CD8-positive, alpha-beta memory T cell (primary cell): ENCODE results near the gene RERE. TPM values are rescaled to one million over a fixed set of nuclear protein-coding genes. Genes with fewer than 3 reads are reported as not detected.

Source experiments
- CTCF ChIA-PET: fragments of 350-600 bp; sonication (Branson Sonifier 250); formaldehyde crosslinking; loops from one replicate; lab custom pipeline; 2021; ENCODE audit warnings: antibody characterized with exemption; lab: Charles Lee
- POLR2A ChIA-PET: fragments of 350-600 bp; sonication (Branson Sonifier 250); formaldehyde crosslinking; loops from one replicate; lab custom pipeline; 2021; ENCODE audit warnings: antibody characterized with exemption; lab: Charles Lee
- DNase-seq, 5 donors: peaks; one replicate each; pipeline versions ENCODE4 v3.0.0 to v3.0.0-alpha.2; 2020 to 2022; ENCODE audit warnings: mixed read lengths in 1 of 5
- H3K27ac ChIP-seq: one replicate; pipeline ENCODE4 v1.7.0; 2013; ENCODE audit warnings: low read depth, mild to moderate bottlenecking, low read length, moderate library complexity
- H3K27me3 ChIP-seq: 2 replicates; pipeline ENCODE4 v1.7.0; 2013; ENCODE audit warnings: low read length, mild to moderate bottlenecking; ENCODE audit not compliant: insufficient read depth, poor library complexity, severe bottlenecking
- H3K36me3 ChIP-seq: 2 replicates; pipeline ENCODE4 v1.7.0; 2013; ENCODE audit warnings: mild to moderate bottlenecking, low read length, moderate library complexity; ENCODE audit not compliant: insufficient read depth
- H3K4me1 ChIP-seq: 2 replicates; pipeline ENCODE4 v1.7.0; 2013; ENCODE audit warnings: mild to moderate bottlenecking, low read length, moderate library complexity; ENCODE audit not compliant: insufficient read depth
- H3K4me3 ChIP-seq: 2 replicates; pipeline ENCODE4 v1.7.0; 2013; ENCODE audit warnings: mild to moderate bottlenecking, low read length
- H3K9me3 ChIP-seq: 2 replicates; pipeline ENCODE4 v1.7.0; 2013; ENCODE audit warnings: mild to moderate bottlenecking, low read length
- H3K27ac Mint-ChIP-seq, 8 donors: one replicate each; pipeline ENCODE4 v1.8.0; 2020 to 2021; ENCODE audit warnings: mixed read lengths in 8 of 8, mild to moderate bottlenecking in 6 of 8, inconsistent platforms in 3 of 8, moderate library complexity in 3 of 8
- H3K27me3 Mint-ChIP-seq, 2 donors: one replicate each; pipeline ENCODE4 v1.8.0; 2020 to 2021; ENCODE audit warnings: mixed read lengths in 2 of 2, mild to moderate bottlenecking in 1 of 2, moderate library complexity in 1 of 2
- H3K36me3 Mint-ChIP-seq, 3 donors: one replicate each; pipeline ENCODE4 v1.8.0; 2020 to 2021; ENCODE audit warnings: mixed read lengths in 3 of 3, inconsistent platforms in 1 of 3, mild to moderate bottlenecking in 1 of 3
- H3K4me1 Mint-ChIP-seq, 3 donors: one replicate each; pipeline ENCODE4 v1.8.0; 2020 to 2021; ENCODE audit warnings: mixed read lengths in 3 of 3, inconsistent platforms in 1 of 3, mild to moderate bottlenecking in 1 of 3
- H3K4me3 Mint-ChIP-seq, 7 donors: one replicate each; pipeline ENCODE4 v1.8.0; 2020 to 2021; ENCODE audit warnings: mixed read lengths in 7 of 7, mild to moderate bottlenecking in 6 of 7, moderate library complexity in 4 of 7, inconsistent platforms in 2 of 7
- H3K9me3 Mint-ChIP-seq, 5 donors: one replicate each; pipeline ENCODE4 v1.8.0; 2020 to 2022; ENCODE audit warnings: mixed read lengths in 5 of 5, mild to moderate bottlenecking in 3 of 5, moderate library complexity in 2 of 5, inconsistent platforms in 1 of 5
- polyA plus RNA-seq: library from polyadenylated mRNA; unstranded; fragments of 300-500 nt; fragmentation: Illumina TruSeq; gene quantifications from one replicate; pipeline ENCODE4 v1.2.3, GENCODE V29; 2021
- total RNA-seq, 2 experiments: library from RNA; stranded (reverse); gene quantifications; one replicate each; pipeline ENCODE4 v1.2.3, GENCODE V29; 2021

Gene RERE
- total and polyA plus RNA-seq, 3 experiments from 2014 or later: 10.9 to 39.2 (median 37.9) TPM

GRCh38 chr1:8552820-8553397 is 264.5 kb downstream of the RERE start:
- H3K4me3 ChIP-seq: no peak overlapping the region
- no peak for DNase-seq
- no peaks in the 10 kb centered on the region for H3K27me3 ChIP-seq
- Mint-ChIP-seq H3K36me3 (peaks cover 0 to 17% (median 10%) of the 10 kb centered on the region in 3 donors), H3K27ac (no peak overlapping the region), H3K9me3 (no peaks in the 10 kb centered on the region), H3K4me1 (peaks cover 9 to 22% (median 11%) of the 10 kb centered on the region in 3 donors), H3K4me3 (no peak overlapping the region), H3K27me3 (no peaks in the 10 kb centered on the region)
- no peaks in the 10 kb centered on the region for H3K9me3 ChIP-seq
- no peak overlapping the region for H3K27ac ChIP-seq
- ChIA-PET CTCF (interaction anchor here (1.0 to 4.3 kb wide), 3 partner anchors 9 to 174 kb away, joined by 3 to 18 read pairs (median 8); no protein-coding TSS in a partner anchor), POLR2A (no interaction called here)
- peaks cover 4% of the 10 kb centered on the region for H3K4me1 ChIP-seq
- H3K36me3 ChIP-seq: no peaks in the 10 kb centered on the region

- CTCF ChIA-PET: interaction anchor here (2.8 to 4.3 kb wide), 2 partner anchors 10 to 175 kb away, joined by 8 to 18 read pairs; no protein-coding TSS in a partner anchor
- Mint-ChIP-seq H3K4me3 (no peak overlapping the region), H3K27me3 (no peaks in the 10 kb centered on the region), H3K36me3 (peaks cover 0 to 16% (median 10%) of the 10 kb centered on the region in 3 donors), H3K27ac (no peak overlapping the region), H3K4me1 (peaks cover 9 to 24% (median 12%) of the 10 kb centered on the region in 3 donors), H3K9me3 (no peaks in the 10 kb centered on the region)
- Histone ChIP-seq H3K4me3 (no peak overlapping the region), H3K9me3 (no peaks in the 10 kb centered on the region), H3K36me3 (no peaks in the 10 kb centered on the region), H3K27ac (no peak overlapping the region), H3K4me1 (peaks cover 4% of the 10 kb centered on the region), H3K27me3 (no peaks in the 10 kb centered on the region)
- peak in 1 of 5 donors; percentile 35 for DNase-seq
- POLR2A ChIA-PET: no interaction called here
Measured at GRCh38 chr1:8551613-8552489, 265.6 kb downstream of the RERE start.

GRCh38 chr1:8551057-8551456 is 266.4 kb downstream of the RERE start:
- H3K4me3 ChIP-seq: no peak overlapping the region
- ChIA-PET CTCF (interaction anchor here (2.8 kb wide), 1 partner anchor 11 kb away, joined by 8 read pairs; no protein-coding TSS in a partner anchor), POLR2A (no interaction called here)
- peaks cover 0 to 18% (median 7%) of the 10 kb centered on the region in 3 donors for H3K36me3 Mint-ChIP-seq
- H3K4me1 ChIP-seq: peaks cover 4% of the 10 kb centered on the region
- no peaks in the 10 kb centered on the region for H3K36me3 ChIP-seq
- H3K4me1 Mint-ChIP-seq: peaks cover 9 to 24% (median 12%) of the 10 kb centered on the region in 3 donors
- no peaks in the 10 kb centered on the region for H3K27me3 Mint-ChIP-seq
- DNase-seq: no peak
- no peaks in the 10 kb centered on the region for H3K9me3 Mint-ChIP-seq
- H3K27me3 ChIP-seq: no peaks in the 10 kb centered on the region
- no peak overlapping the region for H3K27ac ChIP-seq
- H3K4me3 Mint-ChIP-seq: no peak overlapping the region
- no peak overlapping the region for H3K27ac Mint-ChIP-seq
- no peaks in the 10 kb centered on the region for H3K9me3 ChIP-seq

GRCh38 chr1:8547791-8548190 is 269.6 kb downstream of the RERE start:
- peak overlapping the region in 2 of 8 donors; percentile 0 to 54 for H3K27ac Mint-ChIP-seq
- ChIA-PET POLR2A (no interaction called here), CTCF (no interaction called here)
- peaks cover 16 to 28% (median 20%) of the 10 kb centered on the region in 3 donors for H3K4me1 Mint-ChIP-seq
- no peak overlapping the region for H3K4me3 ChIP-seq
- H3K36me3 Mint-ChIP-seq: peaks cover 5 to 18% (median 15%) of the 10 kb centered on the region in 3 donors
- H3K4me1 ChIP-seq: peaks cover under 1% of the 10 kb centered on the region
- no peaks in the 10 kb centered on the region for H3K36me3 ChIP-seq
- no peaks in the 10 kb centered on the region for H3K9me3 ChIP-seq
- H3K27me3 Mint-ChIP-seq: no peaks in the 10 kb centered on the region
- no peak overlapping the region for H3K27ac ChIP-seq
- no peak for DNase-seq
- peaks cover 0 to 6% (median 0%) of the 10 kb centered on the region in 5 donors for H3K9me3 Mint-ChIP-seq
- H3K27me3 ChIP-seq: no peaks in the 10 kb centered on the region
- H3K4me3 Mint-ChIP-seq: no peak overlapping the region

- POLR2A ChIA-PET: no interaction called here
- no peaks in the 10 kb centered on the region for H3K9me3 ChIP-seq
- DNase-seq: no peak
- CTCF ChIA-PET: no interaction called here
- Mint-ChIP-seq H3K4me3 (no peak overlapping the region), H3K4me1 (peaks cover 9 to 25% (median 19%) of the 10 kb centered on the region in 3 donors), H3K9me3 (peaks cover 0 to 6% (median 0%) of the 10 kb centered on the region in 5 donors), H3K27me3 (no peaks in the 10 kb centered on the region), H3K27ac (peak overlapping the region in 2 of 8 donors; percentile 47 to 68), H3K36me3 (peaks cover 4 to 25% (median 18%) of the 10 kb centered on the region in 3 donors)
- no peaks in the 10 kb centered on the region for H3K27me3 ChIP-seq
- no peak overlapping the region for H3K4me3 ChIP-seq
- no peaks in the 10 kb centered on the region for H3K36me3 ChIP-seq
- no peaks in the 10 kb centered on the region for H3K4me1 ChIP-seq
- H3K27ac ChIP-seq: no peak overlapping the region
Measured at GRCh38 chr1:8545078-8545477, 272.4 kb downstream of the RERE start.

GRCh38 chr1:8544644-8545043 is 272.8 kb downstream of the RERE start:
- ChIA-PET CTCF (no interaction called here), POLR2A (interaction anchor here (0.6 kb wide), 1 partner anchor 149 kb away, joined by 4 read pairs; no protein-coding TSS in a partner anchor)
- peak overlapping the region in 1 of 8 donors; percentile 14 for H3K27ac Mint-ChIP-seq
- Histone ChIP-seq H3K36me3 (no peaks in the 10 kb centered on the region), H3K9me3 (no peaks in the 10 kb centered on the region), H3K4me3 (no peak overlapping the region), H3K4me1 (no peaks in the 10 kb centered on the region), H3K27me3 (no peaks in the 10 kb centered on the region), H3K27ac (no peak overlapping the region)
- no peak for DNase-seq
- H3K4me3 Mint-ChIP-seq: no peak overlapping the region
- peaks cover 10 to 28% (median 22%) of the 10 kb centered on the region in 3 donors for H3K4me1 Mint-ChIP-seq
- peaks cover 5 to 25% (median 18%) of the 10 kb centered on the region in 3 donors for H3K36me3 Mint-ChIP-seq
- no peaks in the 10 kb centered on the region for H3K27me3 Mint-ChIP-seq
- peaks cover 0 to 6% (median 0%) of the 10 kb centered on the region in 5 donors for H3K9me3 Mint-ChIP-seq

GRCh38 chr1:8543965-8544364 is 273.5 kb downstream of the RERE start:
- no peaks in the 10 kb centered on the region for H3K4me1 ChIP-seq
- H3K9me3 Mint-ChIP-seq: peaks cover 0 to 6% (median 0%) of the 10 kb centered on the region in 5 donors
- no peak overlapping the region for H3K4me3 ChIP-seq
- no peaks in the 10 kb centered on the region for H3K9me3 ChIP-seq
- H3K27ac Mint-ChIP-seq: peak overlapping the region in 1 of 8 donors; percentile 14
- DNase-seq: no peak
- no peak overlapping the region for H3K27ac ChIP-seq
- H3K4me1 Mint-ChIP-seq: peaks cover 13 to 30% (median 24%) of the 10 kb centered on the region in 3 donors
- H3K27me3 Mint-ChIP-seq: no peaks in the 10 kb centered on the region
- no peaks in the 10 kb centered on the region for H3K27me3 ChIP-seq
- H3K36me3 Mint-ChIP-seq: peaks cover 7 to 26% (median 18%) of the 10 kb centered on the region in 3 donors
- H3K36me3 ChIP-seq: no peaks in the 10 kb centered on the region
- ChIA-PET CTCF (no interaction called here), POLR2A (no interaction called here)
- no peak overlapping the region for H3K4me3 Mint-ChIP-seq
